ENCODE data around the gene PCSK5. TPM values are rescaled to one million over a fixed set of nuclear protein-coding genes. Genes with fewer than 3 reads are reported as not detected.

The PCSK5 gene
- total RNA-seq, 4 donors from 2014 or later = 37.7 to 53.4 (median 43.1) TPM

- DNase-seq (ENCODE audit: low spot score) = no peak
- ATAC-seq (ENCODE audit: low FRiP score) = no peak
- no peak for TF ChIP-seq CTCF (IDR thresholded peaks at IDR 0.05)
These were observed 481.4 kb downstream of the PCSK5 start for GRCh38 chr9:76371901-76372300.

- ATAC-seq (ENCODE audit: low FRiP score) (no peak), DNase-seq (ENCODE audit: low spot score) (no peak)
- TF ChIP-seq CTCF (IDR thresholded peaks at IDR 0.05) = no peak
These were observed 481.9 kb downstream of the PCSK5 start for GRCh38 chr9:76372336-76372735.

- ATAC-seq (ENCODE audit: low FRiP score) (peak; percentile 87), DNase-seq (ENCODE audit: low spot score) (no peak)
- TF ChIP-seq CTCF (IDR thresholded peaks at IDR 0.05) = no peak
These were observed 482.8 kb downstream of the PCSK5 start for GRCh38 chr9:76373173-76373783.

GRCh38 chr9:76373784-76374474 lies 483.5 kb downstream of the PCSK5 start:
- TF ChIP-seq CTCF (IDR thresholded peaks at IDR 0.05) = no peak
- ATAC-seq (ENCODE audit: low FRiP score) (no peak), DNase-seq (ENCODE audit: low spot score) (no peak)

GRCh38 chr9:76374783-76375559 lies 484.5 kb downstream of the PCSK5 start:
- DNase-seq (ENCODE audit: low spot score) (peak; percentile 57), ATAC-seq (ENCODE audit: low FRiP score) (peak; percentile 78)
- no peak for TF ChIP-seq CTCF (IDR thresholded peaks at IDR 0.05)

GRCh38 chr9:76377791-76378190 lies 487.3 kb downstream of the PCSK5 start:
- no peak for TF ChIP-seq CTCF (IDR thresholded peaks at IDR 0.05)
- no peak for DNase-seq (ENCODE audit: low spot score)
- ATAC-seq (ENCODE audit: low FRiP score) = no peak

Data from omental fat pad (tissue), 4 donors.